ENCODE data around the gene CBLB. TPM values are rescaled to one million over a fixed set of nuclear protein-coding genes. Genes with fewer than 3 reads are reported as not detected.
A peak's percentile ranks its signal among the peaks of the same experiment; 100 is the strongest.

The CBLB gene
- total RNA-seq, 2 donors from 2014 or later: 20.2 to 34.5 TPM

GRCh38 chr3:105691053-105691452 is 177.8 kb downstream of the CBLB start:
- intact Hi-C loops (cut with DNase I): no loop called here
- Histone ChIP-seq H3K27ac (no peak overlapping the region), H3K4me3 (no peak overlapping the region), H3K9ac (ENCODE audit: low read depth in 2 of 2, low read length in 2 of 2) (no peak overlapping the region), H3K9me3 (no peaks in the 10 kb centered on the region), H3K4me1 (no peaks in the 10 kb centered on the region), H3K27me3 (no peaks in the 10 kb centered on the region), H3K36me3 (no peaks in the 10 kb centered on the region)
- no peak for DNase-seq
- TF ChIP-seq CTCF (IDR thresholded peaks at IDR 0.05): no peak

GRCh38 chr3:105688821-105689220 is 180.0 kb downstream of the CBLB start:
- H3K27ac ChIP-seq: no peak overlapping the region
- DNase-seq: no peak
- H3K36me3 ChIP-seq: no peaks in the 10 kb centered on the region
- no peak overlapping the region for H3K4me3 ChIP-seq
- no peaks in the 10 kb centered on the region for H3K4me1 ChIP-seq
- H3K9me3 ChIP-seq: no peaks in the 10 kb centered on the region
- TF ChIP-seq CTCF (IDR thresholded peaks at IDR 0.05): no peak
- H3K27me3 ChIP-seq: no peaks in the 10 kb centered on the region
- no peak overlapping the region for H3K9ac ChIP-seq (ENCODE audit: low read depth in 2 of 2, low read length in 2 of 2)
- intact Hi-C loops (cut with DNase I): loop anchor here (5.0 kb wide), 1 partner anchor 923 kb away; no protein-coding TSS in a partner anchor

DNA sequence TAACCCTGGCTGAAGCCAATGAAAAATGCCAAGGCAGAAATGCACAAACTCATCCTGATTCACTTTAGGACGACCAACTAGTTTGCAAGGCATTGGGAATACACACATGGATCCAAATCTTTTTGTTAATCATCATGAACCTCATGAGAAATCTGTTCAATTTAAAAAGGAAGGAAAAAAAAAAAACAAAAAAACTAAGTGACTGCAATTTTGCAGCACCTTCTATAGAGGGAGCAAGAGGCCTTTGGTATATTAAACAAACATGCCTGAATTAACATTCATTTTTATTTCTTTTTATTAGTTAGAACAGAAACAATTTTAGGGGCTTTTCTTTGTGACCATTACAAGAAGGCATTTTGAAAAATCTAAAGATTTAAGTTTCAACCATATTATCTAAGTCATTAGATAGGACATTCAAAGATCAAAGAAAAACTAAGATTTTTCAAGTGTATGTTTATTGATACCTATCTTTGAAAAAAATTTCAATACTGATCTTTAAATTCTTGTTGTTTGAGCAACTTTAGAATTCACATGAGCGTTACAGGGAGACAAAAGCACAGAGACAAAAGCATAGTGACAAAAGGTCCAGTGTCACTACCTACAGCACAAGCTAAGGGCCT is 182.4 kb downstream of the CBLB start:
- DNase-seq: no peak
- H3K4me1 ChIP-seq: no peaks in the 10 kb centered on the region
- no peaks in the 10 kb centered on the region for H3K9me3 ChIP-seq
- no peak overlapping the region for H3K27ac ChIP-seq
- no peak overlapping the region for H3K4me3 ChIP-seq
- TF ChIP-seq CTCF (IDR thresholded peaks at IDR 0.05): peak; percentile 73
- no peaks in the 10 kb centered on the region for H3K36me3 ChIP-seq
- intact Hi-C loops (cut with DNase I): loop anchor here (5.0 kb wide), 1 partner anchor 926 kb away; no protein-coding TSS in a partner anchor
- no peaks in the 10 kb centered on the region for H3K27me3 ChIP-seq
- no peak overlapping the region for H3K9ac ChIP-seq (ENCODE audit: low read depth in 2 of 2, low read length in 2 of 2)

GRCh38 chr3:105679951-105680350 is 188.9 kb downstream of the CBLB start:
- no peaks in the 10 kb centered on the region for H3K27me3 ChIP-seq
- no peak for DNase-seq
- H3K36me3 ChIP-seq: no peaks in the 10 kb centered on the region
- H3K9me3 ChIP-seq: no peaks in the 10 kb centered on the region
- no peak for TF ChIP-seq CTCF (IDR thresholded peaks at IDR 0.05)
- no peak overlapping the region for H3K27ac ChIP-seq
- no peak overlapping the region for H3K9ac ChIP-seq (ENCODE audit: low read depth in 2 of 2, low read length in 2 of 2)
- H3K4me3 ChIP-seq: no peak overlapping the region
- intact Hi-C loops (cut with DNase I): no loop called here
- H3K4me1 ChIP-seq: no peaks in the 10 kb centered on the region

- Histone ChIP-seq H3K27ac (no peak overlapping the region), H3K4me1 (no peaks in the 10 kb centered on the region), H3K9me3 (no peaks in the 10 kb centered on the region), H3K9ac (ENCODE audit: low read depth in 2 of 2, low read length in 2 of 2) (no peak overlapping the region), H3K36me3 (no peaks in the 10 kb centered on the region), H3K4me3 (no peak overlapping the region), H3K27me3 (no peaks in the 10 kb centered on the region)
- DNase-seq: no peak
- intact Hi-C loops (cut with DNase I): no loop called here
- TF ChIP-seq CTCF (IDR thresholded peaks at IDR 0.05): no peak
Measured at GRCh38 chr3:105678017-105678416, 190.8 kb downstream of the CBLB start.

Data from colonic mucosa (tissue), 4 donors.